Measurements from ENCODE around the gene PDZD4.

The PDZD4 gene

GRCh38 chrX:153769158-153769864, 61.0 kb downstream of the PDZD4 start:
- no peak for DNase-seq
- no peak overlapping the region for H3K4me3 Mint-ChIP-seq
- no peak for ATAC-seq
- H3K9me3 Mint-ChIP-seq, result no peaks in the 10 kb centered on the region
- peak overlapping the region in 1 of 2 donors; percentile 63 for H3K27ac Mint-ChIP-seq
- no peaks in the 10 kb centered on the region for H3K27me3 Mint-ChIP-seq
- H3K4me1 Mint-ChIP-seq, result peaks cover 23% of the 10 kb centered on the region

DNA sequence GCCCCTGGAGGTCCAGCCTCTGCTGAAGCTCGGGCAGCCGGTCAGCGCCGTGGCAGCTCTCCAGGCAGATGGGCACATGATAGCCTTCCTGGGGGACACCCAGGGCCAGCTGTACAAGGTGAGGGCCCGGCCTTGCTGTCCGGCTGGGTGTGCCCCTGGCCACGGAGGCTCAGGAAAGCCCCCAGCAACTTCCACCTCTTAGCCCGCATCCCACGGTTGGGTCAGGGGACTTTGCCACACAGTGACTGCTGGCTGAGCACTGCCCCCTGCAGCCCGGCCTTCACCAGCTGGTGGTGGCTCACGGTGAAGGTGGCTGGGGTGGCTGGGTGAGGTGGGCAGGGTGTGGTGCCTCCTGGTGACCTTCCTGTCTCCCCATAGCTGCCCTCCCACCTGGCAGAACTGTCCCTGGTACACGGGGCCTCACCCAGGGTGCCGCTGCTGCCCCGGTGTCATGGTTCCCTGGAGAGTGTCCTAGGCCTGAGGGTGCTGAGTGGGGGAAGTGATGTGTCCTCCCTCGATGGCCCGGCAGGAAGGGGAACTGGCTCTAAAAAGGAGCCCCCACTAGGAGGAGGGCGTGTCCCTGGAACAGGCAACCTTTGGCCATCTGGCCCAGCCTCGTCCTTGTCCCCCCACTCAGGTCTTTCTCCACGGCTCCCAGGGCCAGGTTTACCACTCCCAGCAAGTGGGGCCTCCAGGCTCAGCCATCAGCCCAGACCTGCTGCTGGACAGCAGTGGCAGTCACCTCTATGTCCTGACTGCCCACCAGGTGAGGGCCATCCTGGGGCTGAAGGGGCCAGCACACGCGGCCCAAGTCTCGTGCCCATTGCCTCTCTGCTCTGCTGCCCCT, 61.8 kb downstream of the PDZD4 start:
- Mint-ChIP-seq H3K9me3 (no peaks in the 10 kb centered on the region), H3K27ac (peak overlapping the region; percentile 82 to 90), H3K4me3 (peak overlapping the region; percentile 26 to 78), H3K4me1 (peaks cover 31% of the 10 kb centered on the region), H3K27me3 (no peaks in the 10 kb centered on the region)
- DNase-seq, result no peak
- ATAC-seq, result no peak

DNA sequence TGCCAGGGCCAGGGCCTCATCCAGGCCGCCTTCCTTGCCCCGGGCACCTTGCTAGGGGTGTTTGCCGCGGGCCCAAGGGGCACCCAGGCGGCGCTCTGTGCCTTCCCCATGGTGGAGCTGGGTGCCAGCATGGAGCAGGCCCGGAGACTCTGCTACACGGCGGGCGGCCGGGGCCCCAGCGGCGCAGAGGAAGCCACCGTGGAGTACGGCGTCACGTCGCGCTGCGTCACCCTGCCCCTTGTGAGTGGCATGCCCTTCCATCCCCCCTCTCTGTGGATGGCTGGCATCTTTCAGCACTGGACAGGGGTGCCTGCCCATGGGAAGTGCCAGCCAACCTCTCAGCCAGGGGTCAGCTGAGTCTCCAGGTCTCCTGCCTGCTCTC, 62.7 kb downstream of the PDZD4 start:
- Mint-ChIP-seq H3K27ac (peak overlapping the region in 1 of 2 donors; percentile 90), H3K4me3 (peak overlapping the region in 1 of 2 donors; percentile 78), H3K27me3 (no peaks in the 10 kb centered on the region), H3K4me1 (peaks cover 31% of the 10 kb centered on the region), H3K9me3 (no peaks in the 10 kb centered on the region)
- DNase-seq (no peak), ATAC-seq (no peak)

DNA sequence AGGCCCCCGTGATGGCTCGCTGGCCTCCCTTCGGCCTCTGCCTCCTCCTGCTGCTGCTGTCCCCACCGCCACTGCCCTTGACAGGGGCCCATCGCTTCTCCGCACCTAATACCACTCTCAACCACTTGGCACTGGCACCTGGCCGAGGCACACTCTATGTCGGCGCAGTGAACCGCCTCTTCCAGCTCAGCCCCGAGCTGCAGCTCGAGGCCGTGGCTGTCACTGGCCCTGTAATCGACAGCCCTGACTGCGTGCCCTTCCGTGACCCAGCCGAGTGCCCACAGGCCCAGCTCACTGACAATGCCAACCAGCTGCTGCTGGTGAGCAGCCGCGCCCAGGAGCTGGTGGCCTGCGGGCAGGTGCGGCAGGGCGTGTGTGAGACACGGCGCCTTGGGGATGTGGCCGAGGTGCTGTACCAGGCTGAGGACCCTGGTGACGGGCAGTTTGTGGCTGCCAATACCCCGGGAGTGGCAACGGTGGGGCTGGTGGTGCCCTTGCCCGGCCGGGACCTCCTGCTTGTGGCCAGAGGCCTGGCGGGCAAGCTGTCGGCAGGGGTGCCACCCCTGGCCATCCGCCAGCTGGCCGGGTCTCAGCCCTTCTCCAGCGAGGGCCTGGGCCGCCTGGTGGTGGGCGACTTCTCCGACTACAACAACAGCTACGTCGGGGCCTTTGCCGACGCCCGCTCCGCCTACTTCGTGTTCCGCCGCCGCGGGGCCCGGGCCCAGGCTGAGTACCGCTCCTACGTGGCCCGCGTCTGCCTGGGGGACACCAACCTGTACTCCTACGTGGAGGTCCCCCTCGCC, 63.3 kb downstream of the PDZD4 start:
- ATAC-seq, result no peak
- Mint-ChIP-seq H3K4me1 (peaks cover 31% of the 10 kb centered on the region), H3K4me3 (peak overlapping the region in 1 of 2 donors; percentile 83), H3K27ac (peak overlapping the region in 1 of 2 donors; percentile 93), H3K9me3 (no peaks in the 10 kb centered on the region), H3K27me3 (no peaks in the 10 kb centered on the region)
- DNase-seq, result no peak

- DNase-seq (peak; percentile 30 to 44), ATAC-seq (peak; percentile 75)
- peak overlapping the region; percentile 70 to 83 for H3K4me3 Mint-ChIP-seq
- H3K9me3 Mint-ChIP-seq, result no peaks in the 10 kb centered on the region
- H3K27ac Mint-ChIP-seq, result peak overlapping the region; percentile 55 to 93
- no peaks in the 10 kb centered on the region for H3K27me3 Mint-ChIP-seq
- peaks cover 31% of the 10 kb centered on the region for H3K4me1 Mint-ChIP-seq
Observed at GRCh38 chrX:153766098-153766817, 64.1 kb downstream of the PDZD4 start.

DNA sequence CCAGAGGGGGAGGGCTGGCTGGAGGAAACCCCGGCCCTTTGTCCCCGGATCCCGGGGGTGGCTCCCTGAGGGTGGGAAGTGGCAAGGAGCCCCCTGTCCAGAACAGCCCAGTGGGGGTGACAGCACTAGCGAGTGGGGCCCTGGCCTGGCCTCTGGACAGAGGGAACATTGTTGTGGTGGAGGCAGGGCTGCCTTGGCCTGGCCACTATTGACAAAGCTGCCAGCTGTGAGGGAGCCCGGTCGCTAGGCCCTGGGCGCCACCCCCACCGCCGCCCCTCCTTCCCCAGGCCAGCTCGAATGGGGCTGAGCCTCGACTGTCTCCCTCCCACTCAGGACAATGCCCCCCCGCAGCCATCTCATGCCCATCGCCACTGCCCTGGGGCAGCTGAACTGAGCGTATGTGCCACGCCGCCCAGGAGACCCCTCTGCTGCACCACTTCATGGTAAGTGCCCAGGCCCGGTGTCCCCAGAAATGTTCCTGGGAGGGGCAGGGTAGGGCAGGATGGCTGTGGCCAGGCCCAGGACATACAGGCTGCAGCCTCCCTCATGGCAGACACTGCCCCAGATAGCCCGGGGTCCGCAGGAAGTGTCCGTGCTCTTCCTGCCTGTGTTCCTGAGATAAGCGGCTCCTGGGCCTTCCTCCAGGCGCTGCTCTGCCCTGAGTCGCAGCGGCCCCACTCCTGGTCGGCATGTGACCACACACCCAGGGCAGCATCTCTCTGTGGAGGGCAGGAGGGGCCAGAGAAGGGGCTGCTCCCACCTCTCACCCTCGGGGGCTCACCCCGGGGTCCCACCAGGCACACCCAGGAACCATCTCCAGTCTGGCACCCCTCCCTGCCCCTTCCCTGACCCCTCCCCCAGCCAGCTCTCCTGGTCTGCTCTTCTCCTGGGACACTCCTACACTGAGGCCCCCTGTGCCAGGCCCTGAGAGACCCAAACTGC, 64.9 kb downstream of the PDZD4 start:
- Mint-ChIP-seq H3K4me1 (peaks cover 31% of the 10 kb centered on the region), H3K4me3 (peak overlapping the region in 1 of 2 donors; percentile 83), H3K27ac (peak overlapping the region in 1 of 2 donors; percentile 85), H3K9me3 (no peaks in the 10 kb centered on the region), H3K27me3 (no peaks in the 10 kb centered on the region)
- DNase-seq, result no peak
- peak; percentile 23 for ATAC-seq

GRCh38 chrX:153764786-153765137, 65.6 kb downstream of the PDZD4 start:
- no peak for ATAC-seq
- DNase-seq, result no peak
- Mint-ChIP-seq H3K4me1 (peaks cover 31% of the 10 kb centered on the region), H3K4me3 (no peak overlapping the region), H3K27me3 (no peaks in the 10 kb centered on the region), H3K9me3 (no peaks in the 10 kb centered on the region), H3K27ac (no peak overlapping the region)

DNA sequence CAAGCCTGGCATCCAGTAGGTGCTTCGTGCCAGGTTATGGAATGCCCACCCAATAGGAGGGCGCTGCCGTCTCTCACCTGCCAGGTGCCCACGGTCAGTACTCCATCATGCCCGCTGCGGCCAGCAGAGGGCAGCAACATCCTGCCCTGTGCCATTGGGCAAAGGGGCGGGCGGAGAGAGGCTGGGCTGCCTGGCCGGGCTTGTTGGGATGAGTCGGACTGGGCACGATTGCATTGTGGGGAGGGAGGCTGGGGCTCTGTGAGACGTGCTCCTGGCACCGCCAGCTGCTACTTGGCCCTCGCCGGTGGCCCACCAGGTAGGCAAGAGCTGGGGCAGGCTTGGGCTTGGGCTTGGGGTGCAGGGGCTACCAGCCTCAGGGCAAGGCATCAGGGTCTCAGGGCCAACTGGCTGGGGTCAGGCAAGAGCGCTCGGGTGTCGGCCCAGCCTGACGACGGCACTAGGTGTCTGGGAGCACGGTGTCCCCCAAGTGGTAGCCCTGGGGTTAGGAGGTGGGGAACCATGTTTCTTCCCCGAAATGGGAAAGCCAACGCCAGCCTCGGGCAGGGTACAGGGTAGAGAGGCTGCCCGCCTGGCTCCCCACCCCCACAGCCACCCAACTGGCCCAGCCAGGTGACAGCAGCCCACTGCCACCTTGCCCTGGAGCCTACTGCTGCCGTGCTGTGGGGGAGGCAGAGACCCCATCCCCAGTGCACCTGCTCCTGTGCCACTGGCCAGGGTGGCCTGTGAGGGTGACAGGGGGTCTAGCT, 66.2 kb downstream of the PDZD4 start, which contains the start of gene PLXNB3:
Gene PLXNB3, plus strand, starts transcription at position 261 of the 767 bp plus-strand sequence. CDS start 1,287 bp downstream, outside the sequence.
- Mint-ChIP-seq H3K9me3 (no peaks in the 10 kb centered on the region), H3K27me3 (no peaks in the 10 kb centered on the region), H3K4me1 (peaks cover 31% of the 10 kb centered on the region), H3K4me3 (peak within 1 kb of the TSS; percentile 34 to 62), H3K27ac (peak within 1 kb of the TSS in 1 of 2 donors; percentile 76)
- DNase-seq (peak; percentile 67 to 78), ATAC-seq (peak; percentile 75)

DNA sequence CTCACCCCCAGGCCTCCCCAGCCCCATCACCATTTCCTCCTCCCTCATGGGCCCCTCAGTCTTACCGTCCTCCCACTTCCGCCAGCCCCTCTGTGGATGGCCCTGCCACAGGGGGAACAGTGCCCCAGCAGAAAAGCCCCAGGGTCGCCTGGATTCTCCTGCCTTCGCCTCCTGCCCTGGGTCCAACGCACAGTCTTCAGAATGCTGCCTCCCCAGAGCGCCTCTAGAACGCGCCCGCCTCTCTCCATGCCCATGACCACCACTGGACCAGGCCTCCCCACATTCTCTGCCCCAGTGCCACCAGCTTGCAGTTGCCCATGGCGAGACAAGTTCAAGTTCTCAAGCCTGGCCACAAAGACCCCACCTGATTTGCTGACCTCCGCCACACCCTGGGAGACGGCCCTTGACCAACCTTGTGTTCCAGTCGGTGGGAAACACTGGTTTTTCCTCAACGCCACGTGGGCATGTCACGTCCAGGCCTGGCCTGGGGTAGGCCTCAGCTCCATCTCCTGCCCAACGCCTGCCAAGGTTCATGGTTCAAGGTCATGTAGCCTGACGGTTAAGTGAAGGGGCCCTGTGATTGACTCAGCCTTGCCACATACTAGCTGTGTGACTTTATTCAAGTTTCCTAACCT, 66.9 kb downstream of the PDZD4 start:
- Mint-ChIP-seq H3K4me3 (no peak overlapping the region), H3K27ac (no peak overlapping the region), H3K4me1 (peaks cover 28% of the 10 kb centered on the region), H3K9me3 (no peaks in the 10 kb centered on the region), H3K27me3 (no peaks in the 10 kb centered on the region)
- no peak for DNase-seq
- ATAC-seq, result no peak

DNA sequence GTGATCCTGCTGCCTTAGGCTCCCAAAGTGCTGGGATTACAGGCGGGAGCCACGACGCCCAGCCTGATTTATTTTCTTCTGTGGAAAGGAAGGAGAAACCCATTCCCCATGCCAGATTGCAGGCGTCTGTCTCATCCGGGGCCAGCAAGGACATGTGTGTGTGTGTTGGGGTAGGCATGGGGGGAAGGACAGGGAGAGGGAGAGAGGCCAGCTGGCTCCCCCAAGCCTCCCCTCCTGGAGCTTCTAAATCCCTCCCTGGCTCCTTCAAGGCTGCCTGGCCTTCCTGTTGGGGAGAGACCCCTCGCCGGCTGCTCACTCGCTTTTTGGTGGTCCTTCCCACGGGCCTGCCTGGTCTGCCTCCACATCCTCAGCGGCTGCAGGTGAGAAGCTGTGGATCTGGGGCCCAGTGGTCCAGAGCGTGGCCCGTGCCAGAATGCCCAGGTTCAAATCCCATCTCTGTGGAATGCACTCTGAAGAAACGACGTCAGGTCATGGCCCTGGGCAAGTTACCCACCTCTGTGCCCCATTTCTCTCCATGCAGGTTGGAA, 67.6 kb downstream of the PDZD4 start:
- no peak for ATAC-seq
- H3K27me3 Mint-ChIP-seq, result no peaks in the 10 kb centered on the region
- H3K9me3 Mint-ChIP-seq, result no peaks in the 10 kb centered on the region

DNA sequence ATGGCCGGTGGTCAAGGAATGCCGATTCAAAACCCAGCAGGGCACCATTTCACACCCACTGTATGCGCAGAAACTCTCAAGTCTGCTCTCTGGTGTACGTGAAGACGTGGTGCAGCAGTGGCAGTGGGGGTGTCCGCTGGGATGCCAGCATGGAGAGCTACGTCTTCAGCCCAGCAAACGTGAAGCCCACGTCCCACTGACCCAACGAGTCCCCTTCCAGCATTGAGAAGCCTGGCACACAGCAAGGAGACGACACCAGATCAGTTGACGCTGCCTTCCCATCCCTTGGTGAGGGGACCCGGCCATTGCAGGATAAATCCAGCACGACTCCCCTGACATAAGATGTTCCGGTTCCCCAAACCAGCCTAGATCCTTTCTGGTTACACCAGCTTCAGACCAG, 68.5 kb downstream of the PDZD4 start:
- ATAC-seq (no peak), DNase-seq (no peak)
- Mint-ChIP-seq H3K9me3 (no peaks in the 10 kb centered on the region), H3K4me1 (peaks cover 18% of the 10 kb centered on the region), H3K27me3 (no peaks in the 10 kb centered on the region), H3K4me3 (no peak overlapping the region), H3K27ac (no peak overlapping the region)

More for the DNA sequence above, 67.6 kb downstream of the PDZD4 start:
- no peak overlapping the region for H3K27ac Mint-ChIP-seq
- no peak for DNase-seq
- no peak overlapping the region for H3K4me3 Mint-ChIP-seq
- H3K4me1 Mint-ChIP-seq, result peaks cover 21% of the 10 kb centered on the region

GRCh38 chrX:153755136-153755535, 75.2 kb downstream of the PDZD4 start:
- DNase-seq (no peak), ATAC-seq (no peak)
- H3K27me3 Mint-ChIP-seq, result no peaks in the 10 kb centered on the region
- no peaks in the 10 kb centered on the region for H3K9me3 Mint-ChIP-seq
- H3K4me3 Mint-ChIP-seq, result no peak overlapping the region
- H3K27ac Mint-ChIP-seq, result no peak overlapping the region
- no peaks in the 10 kb centered on the region for H3K4me1 Mint-ChIP-seq

All from stimulated activated naive CD8-positive, alpha-beta T cell treated with anti-CD3 and anti-CD28 coated beads, Interleukin-15, amount 100 ng/mL, for 72 hours (primary cell).